Gastroesophageal sphincter (tissue), 4 donors: ENCODE measurements around the gene C17orf58. TPM values are rescaled to one million over a fixed set of nuclear protein-coding genes. Genes with fewer than 3 reads are reported as not detected.
"Not testable (repeated sequence)": the region's sequence is repeated elsewhere in the genome, so short reads cannot be mapped to it uniquely, and the experiment has no call there.

Experiments used
- ATAC-seq: fragments of 150-250 bp; one replicate; pipeline ENCODE4 v1.9.1; 2016; ENCODE audit warnings: mild to moderate bottlenecking, moderate library complexity
- H3K27ac ChIP-seq, 4 donors: fragments of 200-600 bp; sonication (generic) in 3 of 4; 1 replicate in 3 of 4; 2 replicates in 1 of 4; pipeline ENCODE4 v1.5.1; 2016 to 2019
- H3K27me3 ChIP-seq: fragments of 200-600 bp; sonication (generic); one replicate; pipeline ENCODE4 v1.5.1; 2019
- H3K36me3 ChIP-seq, 2 donors: fragments of 200-600 bp; sonication (generic); one replicate each; pipeline ENCODE4 v1.5.1; 2019; ENCODE audit warnings: control low read depth in 1 of 2
- H3K4me1 ChIP-seq, 3 donors: fragments of 200-600 bp; sonication (generic); 1 replicate in 2 of 3; 2 replicates in 1 of 3; pipeline ENCODE4 v1.5.1; 2016 to 2019; ENCODE audit warnings: control low read depth in 2 of 3
- H3K4me3 ChIP-seq, 2 donors: fragments of 200-600 bp; sonication (generic); one replicate each; pipeline ENCODE4 v1.5.1; 2019; ENCODE audit warnings: mild to moderate bottlenecking in 1 of 2, moderate library complexity in 1 of 2
- H3K9me3 ChIP-seq, 3 donors: fragments of 200-600 bp; sonication (generic); one replicate each; pipeline ENCODE4 v1.5.1; 2017 to 2019; ENCODE audit warnings: control low read depth in 2 of 3
- EP300 ChIP-seq: sonication (generic); formaldehyde crosslinking; IDR thresholded peaks from one replicate; pipeline ENCODE4 v1.6.1; 2017; ENCODE audit warnings: antibody characterized with exemption, mild to moderate bottlenecking
- POLR2A ChIP-seq, 2 donors: fragments of 450-650 bp; IDR thresholded peaks; one replicate each; pipeline ENCODE4 v1.6.1; 2017; ENCODE audit warnings: antibody characterized with exemption in 2 of 2, mild to moderate bottlenecking in 2 of 2, moderate library complexity in 1 of 2
- POLR2AphosphoS5 ChIP-seq: sonication (generic); formaldehyde crosslinking; IDR thresholded peaks from one replicate; pipeline ENCODE4 v1.6.1; 2017; ENCODE audit warnings: antibody characterized with exemption
- WGBS, 2 donors: methylation state at CpG; one replicate each; pipeline ENCODE4 v1.1.5; 2018; ENCODE audit warnings: low coverage in 1 of 2; 5-methylcytosine and 5-hydroxymethylcytosine counted together
- total RNA-seq, 4 donors: library from RNA; depleted of rRNA; stranded (reverse); fragments of >200 nt; gene quantifications; one replicate each; pipeline ENCODE4 v1.1.0, GENCODE V29; 2016
- TF ChIP-seq, protein P1 (sequence below), 4 experiments: fragments of 200-600 bp in 2 of 4; fragments of 450-650 bp in 2 of 4; sonication (generic) in 1 of 4; IDR thresholded peaks; one replicate each; pipeline ENCODE4 v1.5.1; 2017 to 2019; ENCODE audit warnings: antibody characterized with exemption in 4 of 4, mild to moderate bottlenecking in 2 of 4, moderate library complexity in 2 of 4

The C17orf58 gene
- total RNA-seq, 4 donors from 2014 or later: 5.3 to 17.8 (median 7.3) TPM

DNA sequence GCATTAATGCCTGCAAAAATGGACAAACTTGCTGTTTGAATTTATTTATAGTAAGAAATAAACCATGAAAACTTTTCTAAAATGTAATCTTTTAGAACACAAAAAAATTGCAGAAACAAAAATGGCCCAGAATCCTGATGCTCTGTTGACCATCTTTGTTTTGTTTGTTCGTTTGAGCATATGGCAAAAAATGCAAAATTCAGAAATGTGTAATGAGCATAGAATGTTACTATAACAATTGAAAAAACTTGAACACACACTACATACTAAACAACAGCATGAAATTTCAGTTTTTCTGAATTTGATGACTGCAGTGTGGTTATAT lies 38.1 kb upstream of the C17orf58 start:
- no peak overlapping the region for H3K4me3 ChIP-seq
- WGBS, 2 donors: 44 to 67% methylated on average over 1 of the region's 1 CpG
- no peaks in the 10 kb centered on the region for H3K9me3 ChIP-seq
- H3K27me3 ChIP-seq: no peaks in the 10 kb centered on the region
- TF ChIP-seq POLR2A (IDR thresholded peaks at IDR 0.05) (no peak), EP300 (no peak), POLR2AphosphoS5 (no peak)
- TF ChIP-seq, protein P1, sequence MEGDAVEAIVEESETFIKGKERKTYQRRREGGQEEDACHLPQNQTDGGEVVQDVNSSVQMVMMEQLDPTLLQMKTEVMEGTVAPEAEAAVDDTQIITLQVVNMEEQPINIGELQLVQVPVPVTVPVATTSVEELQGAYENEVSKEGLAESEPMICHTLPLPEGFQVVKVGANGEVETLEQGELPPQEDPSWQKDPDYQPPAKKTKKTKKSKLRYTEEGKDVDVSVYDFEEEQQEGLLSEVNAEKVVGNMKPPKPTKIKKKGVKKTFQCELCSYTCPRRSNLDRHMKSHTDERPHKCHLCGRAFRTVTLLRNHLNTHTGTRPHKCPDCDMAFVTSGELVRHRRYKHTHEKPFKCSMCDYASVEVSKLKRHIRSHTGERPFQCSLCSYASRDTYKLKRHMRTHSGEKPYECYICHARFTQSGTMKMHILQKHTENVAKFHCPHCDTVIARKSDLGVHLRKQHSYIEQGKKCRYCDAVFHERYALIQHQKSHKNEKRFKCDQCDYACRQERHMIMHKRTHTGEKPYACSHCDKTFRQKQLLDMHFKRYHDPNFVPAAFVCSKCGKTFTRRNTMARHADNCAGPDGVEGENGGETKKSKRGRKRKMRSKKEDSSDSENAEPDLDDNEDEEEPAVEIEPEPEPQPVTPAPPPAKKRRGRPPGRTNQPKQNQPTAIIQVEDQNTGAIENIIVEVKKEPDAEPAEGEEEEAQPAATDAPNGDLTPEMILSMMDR (IDR thresholded peaks at IDR 0.05): no peak
- H3K4me1 ChIP-seq: peaks cover 0 to 13% (median 0%) of the 10 kb centered on the region in 3 donors
- ATAC-seq: no peak
- H3K27ac ChIP-seq: no peak overlapping the region
- peaks cover 0 to 20% of the 10 kb centered on the region in 2 donors for H3K36me3 ChIP-seq

DNA sequence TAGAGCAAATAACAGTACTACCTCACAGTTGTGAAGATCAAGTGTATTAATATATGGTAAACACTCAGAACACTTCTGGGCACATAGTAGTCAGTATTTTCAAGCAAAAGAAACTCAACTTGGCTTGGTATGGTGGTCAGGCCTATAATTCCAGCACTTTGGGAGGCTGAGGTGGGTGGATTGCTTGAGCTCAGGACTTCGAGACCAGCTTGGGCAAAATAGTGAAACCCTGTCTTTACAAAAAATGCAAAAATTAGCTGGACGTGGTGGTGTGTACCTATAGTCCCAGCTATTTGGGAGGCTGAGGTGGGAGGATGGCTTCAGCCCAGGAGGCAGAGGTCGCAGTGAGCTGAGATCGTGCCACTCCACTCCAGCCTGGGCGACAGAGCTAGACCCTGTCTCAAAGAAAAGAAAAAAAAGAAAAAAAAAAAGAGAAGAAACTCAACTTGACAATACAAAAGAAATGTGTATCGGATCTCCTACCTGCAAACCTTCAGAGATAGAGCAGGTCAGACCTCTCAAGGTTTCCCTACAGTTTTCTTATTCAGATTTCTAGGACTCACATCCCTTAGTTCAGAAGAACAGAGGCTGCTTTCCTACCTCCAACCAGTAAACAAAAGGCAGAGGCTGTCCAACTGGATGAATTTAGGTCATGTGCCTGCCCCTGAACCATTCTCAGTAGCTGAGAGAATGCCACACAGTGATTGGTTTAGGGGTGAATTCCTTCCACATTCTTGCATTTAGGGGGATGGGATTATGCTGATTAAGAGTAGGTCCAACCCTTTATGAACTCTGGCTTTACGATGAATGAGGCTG lies 37.6 kb upstream of the C17orf58 start:
- peaks cover 0 to 15% of the 10 kb centered on the region in 2 donors for H3K36me3 ChIP-seq
- H3K4me1 ChIP-seq: peaks cover 0 to 13% (median 0%) of the 10 kb centered on the region in 3 donors
- TF ChIP-seq POLR2A (IDR thresholded peaks at IDR 0.05) (no peak), EP300 (no peak), POLR2AphosphoS5 (no peak)
- TF ChIP-seq, protein P1 (IDR thresholded peaks at IDR 0.05): no peak
- H3K27me3 ChIP-seq: no peaks in the 10 kb centered on the region
- H3K4me3 ChIP-seq: no peak overlapping the region
- ATAC-seq: no peak
- 54 to 80% methylated on average over 3 to 4 of the region's 7 CpGs for WGBS, 2 donors
- no peaks in the 10 kb centered on the region for H3K9me3 ChIP-seq
- no peak overlapping the region for H3K27ac ChIP-seq

DNA sequence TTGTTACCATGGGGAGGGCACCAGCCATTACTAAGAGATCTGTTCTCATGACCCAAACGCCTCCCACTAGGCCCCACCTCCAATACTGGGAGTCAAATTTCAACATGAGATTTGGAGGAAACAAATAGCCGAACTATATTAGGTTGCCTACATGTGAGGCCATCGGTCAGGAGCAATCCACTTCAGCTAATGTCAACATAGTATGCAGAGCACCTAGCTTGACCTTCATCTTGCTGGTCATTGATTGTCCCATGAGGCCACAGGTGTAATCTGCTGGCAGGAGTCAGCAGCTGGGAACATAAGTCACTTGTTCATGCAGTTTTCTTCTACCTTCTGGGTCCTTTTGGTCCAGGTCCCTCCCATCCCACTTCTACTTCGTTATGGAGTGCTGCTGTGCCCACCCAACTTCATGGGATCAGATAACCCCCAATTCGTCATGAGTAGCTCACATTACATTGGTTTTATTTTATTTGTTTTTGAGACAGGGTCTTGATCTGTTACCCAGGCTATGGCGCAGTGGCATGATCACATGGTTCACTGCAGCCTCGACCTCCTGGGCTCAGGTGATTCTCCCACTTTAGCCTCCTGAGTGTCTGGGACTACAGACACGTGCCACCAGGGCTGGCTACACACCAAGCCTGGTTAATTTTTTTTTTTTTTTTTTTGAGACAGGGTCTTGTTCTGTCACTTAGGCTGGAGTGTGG lies 33.4 kb upstream of the C17orf58 start:
- Histone ChIP-seq H3K9me3 (no peaks in the 10 kb centered on the region), H3K27ac (no peak overlapping the region), H3K4me3 (no peak overlapping the region), H3K4me1 (no peaks in the 10 kb centered on the region), H3K27me3 (no peaks in the 10 kb centered on the region), H3K36me3 (no peaks in the 10 kb centered on the region)
- ATAC-seq: no peak
- 53 to 58% methylated on average over 4 to 7 of the region's 8 CpGs for WGBS, 2 donors
- TF ChIP-seq POLR2A (IDR thresholded peaks at IDR 0.05) (no peak), POLR2AphosphoS5 (no peak), EP300 (no peak)
- TF ChIP-seq, protein P1 (IDR thresholded peaks at IDR 0.05): no peak

DNA sequence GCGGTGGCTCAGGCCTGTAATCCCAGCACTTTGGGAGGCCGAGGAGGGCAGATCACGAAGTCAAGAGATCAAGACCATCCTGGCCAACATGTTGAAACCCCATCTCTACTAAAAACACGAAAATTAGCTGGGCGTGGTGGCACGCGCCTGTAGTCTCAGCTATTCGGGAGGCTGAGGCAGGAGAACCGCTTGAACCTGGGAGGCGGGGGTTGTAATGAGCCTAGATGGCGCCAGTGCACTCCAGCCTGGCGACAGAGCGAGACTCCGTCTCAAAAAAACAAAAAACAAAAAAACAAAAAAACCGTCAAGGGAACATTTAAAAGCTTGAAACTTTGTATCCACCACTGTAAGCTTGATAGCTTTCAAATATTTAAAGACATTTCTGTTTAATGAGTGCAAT lies 26.3 kb upstream of the C17orf58 start:
- not testable (repeated sequence) for H3K36me3 ChIP-seq, H3K4me3 ChIP-seq, ATAC-seq, H3K9me3 ChIP-seq, H3K4me1 ChIP-seq, H3K27ac ChIP-seq, H3K27me3 ChIP-seq
- 90 to 93% methylated on average over 8 to 14 of the region's 15 CpGs for whole genome bisulfite sequencing, 2 donors

DNA sequence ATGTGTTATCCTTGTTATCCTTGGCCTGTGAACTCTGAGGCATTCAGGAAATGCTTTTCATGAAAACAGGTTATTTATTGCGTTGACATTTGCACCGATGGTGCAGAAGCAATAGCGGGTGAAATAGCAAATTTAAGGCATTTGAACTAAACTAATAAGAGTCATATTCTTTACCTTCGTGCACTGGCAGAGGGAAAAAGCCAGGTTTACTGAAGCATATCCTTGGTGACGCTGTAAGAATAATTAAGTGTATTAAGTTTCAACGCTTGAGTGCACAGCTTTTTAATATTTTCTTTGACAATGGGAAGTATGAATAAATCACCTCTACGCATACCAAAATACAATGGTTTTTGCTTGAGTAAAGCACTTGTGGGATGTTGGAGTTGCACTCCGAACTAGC lies 25.7 kb upstream of the C17orf58 start:
- ATAC-seq: no peak
- WGBS, 2 donors: 86 to 95% methylated on average over 8 of the region's 8 CpGs

DNA sequence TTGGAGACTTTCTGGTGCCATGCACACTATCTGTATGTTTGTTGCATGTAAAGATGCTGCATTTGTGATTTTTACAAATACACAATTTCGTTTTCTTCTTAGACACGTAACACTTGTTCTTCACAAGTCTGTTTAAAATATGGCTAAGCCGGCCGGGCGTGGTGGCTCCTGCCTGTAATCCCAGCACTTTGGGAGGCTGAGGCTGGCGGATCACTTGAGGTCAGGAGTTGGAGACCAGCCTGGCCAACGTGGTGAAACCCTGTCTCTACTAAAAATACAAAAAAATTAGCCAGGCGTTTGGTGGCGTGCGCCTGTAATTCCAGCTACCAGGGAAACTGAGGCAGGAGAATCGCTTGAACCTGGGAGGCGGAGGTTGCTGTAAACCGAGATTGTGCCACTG lies 24.5 kb upstream of the C17orf58 start:
- H3K4me3 ChIP-seq: peak overlapping the region in 1 of 2 donors; percentile 65
- not testable (repeated sequence) for H3K4me1 ChIP-seq, H3K9me3 ChIP-seq, H3K27me3 ChIP-seq, H3K36me3 ChIP-seq, ATAC-seq
- WGBS, 2 donors: 50 to 76% methylated on average over 1 to 6 of the region's 13 CpGs
- H3K27ac ChIP-seq: peak overlapping the region; percentile 80 to 92 (median 84)

More for the DNA sequence above, 25.7 kb upstream of the C17orf58 start:
- Histone ChIP-seq H3K27me3 (no peaks in the 10 kb centered on the region), H3K36me3 (no peaks in the 10 kb centered on the region), H3K4me3 (no peak overlapping the region), H3K27ac (no peak overlapping the region), H3K4me1 (peaks cover 0 to 9% (median 5%) of the 10 kb centered on the region in 3 donors), H3K9me3 (no peaks in the 10 kb centered on the region)
- no peak for TF ChIP-seq EP300
- no peak for TF ChIP-seq POLR2AphosphoS5
- TF ChIP-seq, protein P1 (IDR thresholded peaks at IDR 0.05): no peak
- TF ChIP-seq POLR2A (IDR thresholded peaks at IDR 0.05): no peak
